ENCODE results near the gene FAM25C.
"Not testable (repeated sequence)": the region's sequence is repeated elsewhere in the genome, so short reads cannot be mapped to it uniquely, and the experiment has no call there.

FAM25C gene

DNA sequence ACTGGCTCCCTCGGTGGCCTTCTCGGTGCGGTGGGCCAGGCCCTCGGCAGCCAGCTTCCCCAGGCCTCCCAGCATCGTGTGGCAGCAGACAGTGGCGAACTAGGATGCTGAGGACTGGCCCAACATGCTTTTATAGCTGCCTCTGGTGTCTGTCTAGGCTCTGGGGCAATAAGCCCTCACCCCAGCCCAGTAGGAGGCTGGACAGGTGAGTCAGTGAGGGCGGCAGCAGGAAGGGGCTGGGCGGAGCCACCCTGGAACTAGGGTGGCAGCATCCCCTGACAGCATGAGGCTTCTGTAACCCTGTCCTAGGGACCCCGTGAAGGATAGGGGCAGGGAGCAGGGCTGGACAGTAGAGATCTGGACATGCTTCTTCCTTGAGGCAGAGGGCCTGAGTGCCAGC, at the start of gene FAM25C:
Gene FAM25C (minus strand): TSS at position 101 of the 400 bp plus-strand sequence. CDS start 26 bp downstream, at position 75.
- H3K4me2 ChIP-seq (ENCODE audit: low read depth, low read length, poor library complexity, severe bottlenecking); H3K27ac ChIP-seq (ENCODE audit: low read depth, low read length); H3K4me3 ChIP-seq (ENCODE audit: insufficient read depth, low read length, poor library complexity, severe bottlenecking); H3K9me2 ChIP-seq (replicated peaks; ENCODE audit: insufficient read depth, low read length); H2AFZ ChIP-seq (ENCODE audit: low read depth, low read length, severe bottlenecking); H3K9ac ChIP-seq (ENCODE audit: low read length); H3K9me3 ChIP-seq (ENCODE audit: insufficient read depth, low read length); H3K36me3 ChIP-seq (ENCODE audit: low read length); H3F3A ChIP-seq (ENCODE audit: insufficient read depth); H3K27me3 ChIP-seq (ENCODE audit: low read length); H3K79me2 ChIP-seq (ENCODE audit: insufficient read depth, low read length); H4K20me1 ChIP-seq (ENCODE audit: low read depth, low read length): not testable (repeated sequence)

- not testable (repeated sequence) for H3K9ac ChIP-seq (ENCODE audit: low read length); H3K4me2 ChIP-seq (ENCODE audit: low read depth, low read length, poor library complexity, severe bottlenecking); H3K79me2 ChIP-seq (ENCODE audit: insufficient read depth, low read length); H3K4me3 ChIP-seq (ENCODE audit: insufficient read depth, low read length, poor library complexity, severe bottlenecking); H4K20me1 ChIP-seq (ENCODE audit: low read depth, low read length); H3K9me2 ChIP-seq (replicated peaks; ENCODE audit: insufficient read depth, low read length); H3K36me3 ChIP-seq (ENCODE audit: low read length); H3K9me3 ChIP-seq (ENCODE audit: insufficient read depth, low read length); H3K27ac ChIP-seq (ENCODE audit: low read depth, low read length); H2AFZ ChIP-seq (ENCODE audit: low read depth, low read length, severe bottlenecking); H3F3A ChIP-seq (ENCODE audit: insufficient read depth); H3K27me3 ChIP-seq (ENCODE audit: low read length)
Observed at GRCh38 chr10:48044557-48044956, 45.0 kb upstream of the FAM25C start.

GRCh38 chr10:48031390-48031789, 31.8 kb upstream of the FAM25C start:
- not testable (repeated sequence) for H3K9ac ChIP-seq (ENCODE audit: low read length); H3K4me3 ChIP-seq (ENCODE audit: insufficient read depth, low read length, poor library complexity, severe bottlenecking); H3K79me2 ChIP-seq (ENCODE audit: insufficient read depth, low read length); H2AFZ ChIP-seq (ENCODE audit: low read depth, low read length, severe bottlenecking); H3F3A ChIP-seq (ENCODE audit: insufficient read depth); H3K27ac ChIP-seq (ENCODE audit: low read depth, low read length); H3K27me3 ChIP-seq (ENCODE audit: low read length); H3K9me2 ChIP-seq (replicated peaks; ENCODE audit: insufficient read depth, low read length); H3K9me3 ChIP-seq (ENCODE audit: insufficient read depth, low read length); H3K4me2 ChIP-seq (ENCODE audit: low read depth, low read length, poor library complexity, severe bottlenecking); H3K36me3 ChIP-seq (ENCODE audit: low read length); H4K20me1 ChIP-seq (ENCODE audit: low read depth, low read length)

DNA sequence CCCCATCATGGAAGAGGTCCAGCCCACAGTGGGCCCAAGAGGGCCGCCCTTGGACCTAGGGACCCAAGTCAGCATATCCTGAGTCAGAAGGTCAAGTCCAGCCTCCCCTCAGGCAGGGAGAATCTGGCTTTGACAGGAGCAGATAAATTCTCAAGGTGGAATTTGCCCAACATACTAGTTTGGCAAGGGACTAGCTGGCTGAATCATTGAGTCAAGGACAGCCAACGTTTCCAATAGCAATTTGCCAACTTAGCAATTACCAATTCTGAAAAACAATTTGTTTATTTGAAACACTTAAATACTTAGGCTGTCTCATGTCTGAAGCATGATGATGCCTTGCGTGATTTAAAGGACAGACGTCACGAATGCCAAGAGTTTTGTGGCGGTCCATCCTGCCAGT, 2.7 kb upstream of the FAM25C start:
- H4K20me1 ChIP-seq (ENCODE audit: low read depth, low read length); H3K9ac ChIP-seq (ENCODE audit: low read length); H3F3A ChIP-seq (ENCODE audit: insufficient read depth); H3K36me3 ChIP-seq (ENCODE audit: low read length); H3K9me3 ChIP-seq (ENCODE audit: insufficient read depth, low read length); H3K27me3 ChIP-seq (ENCODE audit: low read length); H3K27ac ChIP-seq (ENCODE audit: low read depth, low read length); H3K9me2 ChIP-seq (replicated peaks; ENCODE audit: insufficient read depth, low read length); H3K79me2 ChIP-seq (ENCODE audit: insufficient read depth, low read length); H3K4me2 ChIP-seq (ENCODE audit: low read depth, low read length, poor library complexity, severe bottlenecking); H2AFZ ChIP-seq (ENCODE audit: low read depth, low read length, severe bottlenecking); H3K4me3 ChIP-seq (ENCODE audit: insufficient read depth, low read length, poor library complexity, severe bottlenecking): not testable (repeated sequence)

- not testable (repeated sequence) for H3K27me3 ChIP-seq (ENCODE audit: low read length); H3F3A ChIP-seq (ENCODE audit: insufficient read depth); H3K4me3 ChIP-seq (ENCODE audit: insufficient read depth, low read length, poor library complexity, severe bottlenecking); H4K20me1 ChIP-seq (ENCODE audit: low read depth, low read length); H3K9me2 ChIP-seq (replicated peaks; ENCODE audit: insufficient read depth, low read length); H3K9me3 ChIP-seq (ENCODE audit: insufficient read depth, low read length); H2AFZ ChIP-seq (ENCODE audit: low read depth, low read length, severe bottlenecking); H3K27ac ChIP-seq (ENCODE audit: low read depth, low read length); H3K36me3 ChIP-seq (ENCODE audit: low read length); H3K4me2 ChIP-seq (ENCODE audit: low read depth, low read length, poor library complexity, severe bottlenecking); H3K79me2 ChIP-seq (ENCODE audit: insufficient read depth, low read length); H3K9ac ChIP-seq (ENCODE audit: low read length)
Observed at GRCh38 chr10:47994045-47994444, 5.5 kb downstream of the FAM25C start.

GRCh38 chr10:47992560-47992959, 7.0 kb downstream of the FAM25C start:
- not testable (repeated sequence) for H4K20me1 ChIP-seq (ENCODE audit: low read depth, low read length); H3K9me2 ChIP-seq (replicated peaks; ENCODE audit: insufficient read depth, low read length); H3K4me2 ChIP-seq (ENCODE audit: low read depth, low read length, poor library complexity, severe bottlenecking); H3K27me3 ChIP-seq (ENCODE audit: low read length); H3K9me3 ChIP-seq (ENCODE audit: insufficient read depth, low read length); H3K27ac ChIP-seq (ENCODE audit: low read depth, low read length); H2AFZ ChIP-seq (ENCODE audit: low read depth, low read length, severe bottlenecking); H3K9ac ChIP-seq (ENCODE audit: low read length); H3K36me3 ChIP-seq (ENCODE audit: low read length); H3K79me2 ChIP-seq (ENCODE audit: insufficient read depth, low read length); H3K4me3 ChIP-seq (ENCODE audit: insufficient read depth, low read length, poor library complexity, severe bottlenecking); H3F3A ChIP-seq (ENCODE audit: insufficient read depth)

GRCh38 chr10:47991706-47992105, 7.9 kb downstream of the FAM25C start:
- H3K4me2 ChIP-seq (ENCODE audit: low read depth, low read length, poor library complexity, severe bottlenecking) = not testable (repeated sequence)

DNA sequence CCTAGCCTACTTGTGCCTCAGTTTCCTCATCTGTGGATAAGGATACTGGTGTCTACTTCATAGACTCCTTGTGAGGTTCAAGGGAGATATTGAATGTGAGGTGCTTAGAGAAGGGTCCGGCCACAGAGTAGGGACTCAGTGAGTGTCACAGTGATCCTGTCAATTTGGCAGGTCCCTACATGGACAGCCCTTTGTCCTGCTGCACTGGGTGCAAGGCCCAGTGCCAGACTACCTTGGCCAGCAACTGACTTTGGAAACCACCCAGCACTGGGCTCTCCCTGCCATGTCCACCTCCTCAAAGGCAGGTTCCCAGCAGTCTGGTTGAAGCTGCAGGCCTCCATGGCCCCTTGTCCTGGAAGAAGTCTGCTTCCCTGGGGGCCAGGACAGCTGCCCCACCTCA, 9.5 kb downstream of the FAM25C start:
- not testable (repeated sequence) for H3K27me3 ChIP-seq (ENCODE audit: low read length); H3K4me3 ChIP-seq (ENCODE audit: insufficient read depth, low read length, poor library complexity, severe bottlenecking); H3K9ac ChIP-seq (ENCODE audit: low read length)

More at GRCh38 chr10:47991706-47992105, 7.9 kb downstream of the FAM25C start:
- H3K9me3 ChIP-seq (ENCODE audit: insufficient read depth, low read length); H3K27ac ChIP-seq (ENCODE audit: low read depth, low read length); H2AFZ ChIP-seq (ENCODE audit: low read depth, low read length, severe bottlenecking); H3K79me2 ChIP-seq (ENCODE audit: insufficient read depth, low read length); H3K27me3 ChIP-seq (ENCODE audit: low read length); H3K9me2 ChIP-seq (replicated peaks; ENCODE audit: insufficient read depth, low read length); H3K4me3 ChIP-seq (ENCODE audit: insufficient read depth, low read length, poor library complexity, severe bottlenecking); H3K9ac ChIP-seq (ENCODE audit: low read length); H3K36me3 ChIP-seq (ENCODE audit: low read length); H4K20me1 ChIP-seq (ENCODE audit: low read depth, low read length); H3F3A ChIP-seq (ENCODE audit: insufficient read depth): not testable (repeated sequence)

More for the DNA sequence above, 9.5 kb downstream of the FAM25C start:
- not testable (repeated sequence) for H4K20me1 ChIP-seq (ENCODE audit: low read depth, low read length); H3K9me2 ChIP-seq (replicated peaks; ENCODE audit: insufficient read depth, low read length); H3K36me3 ChIP-seq (ENCODE audit: low read length); H3K27ac ChIP-seq (ENCODE audit: low read depth, low read length); H3K9me3 ChIP-seq (ENCODE audit: insufficient read depth, low read length); H3F3A ChIP-seq (ENCODE audit: insufficient read depth); H3K79me2 ChIP-seq (ENCODE audit: insufficient read depth, low read length); H2AFZ ChIP-seq (ENCODE audit: low read depth, low read length, severe bottlenecking); H3K4me2 ChIP-seq (ENCODE audit: low read depth, low read length, poor library complexity, severe bottlenecking)
